HG02884 (cell line): ENCODE data around the gene MUC5B.
"Not testable (repeated sequence)": the region's sequence is repeated elsewhere in the genome, so short reads cannot be mapped to it uniquely, and the experiment has no call there.

Source experiments
- ATAC-seq: cut with Tn5 transposase; IDR thresholded peaks from one replicate; pipeline ENCODE4 v1.9.1; 2021; ENCODE audit warnings: mild to moderate bottlenecking, moderate library complexity; ENCODE audit not compliant: unreplicated experiment

The MUC5B gene

GRCh38 chr11:1261241-1262071 is 38.6 kb downstream of the MUC5B start:
- no peak for ATAC-seq

GRCh38 chr11:1262172-1263006 is 39.5 kb downstream of the MUC5B start:
- no peak for ATAC-seq

GRCh38 chr11:1263010-1263409 is 40.1 kb downstream of the MUC5B start:
- no peak for ATAC-seq

DNA sequence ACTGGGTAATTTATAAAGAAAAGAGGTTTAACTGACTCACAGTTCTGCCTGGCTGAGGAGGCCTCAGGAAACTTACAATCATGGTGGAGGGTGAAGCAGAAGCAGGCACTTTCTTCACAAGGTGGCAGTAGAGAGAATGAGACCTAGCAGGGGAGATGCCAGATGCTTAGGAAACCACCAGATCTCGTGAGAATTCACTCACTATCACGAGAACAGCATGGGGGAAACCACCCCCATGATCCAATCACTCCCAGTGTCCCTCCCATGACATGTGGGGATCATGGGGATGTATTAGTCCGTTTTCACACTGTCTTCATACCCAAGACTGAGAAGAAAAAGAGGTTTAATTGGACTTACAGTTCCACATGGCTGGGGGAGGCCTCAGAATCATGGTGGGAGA is 41.6 kb downstream of the MUC5B start:
- not testable (repeated sequence) for ATAC-seq

GRCh38 chr11:1265480-1265879 is 42.6 kb downstream of the MUC5B start:
- not testable (repeated sequence) for ATAC-seq

GRCh38 chr11:1266976-1267375 is 44.1 kb downstream of the MUC5B start:
- ATAC-seq, result not testable (repeated sequence)

GRCh38 chr11:1267441-1268100 is 44.7 kb downstream of the MUC5B start:
- no peak for ATAC-seq

DNA sequence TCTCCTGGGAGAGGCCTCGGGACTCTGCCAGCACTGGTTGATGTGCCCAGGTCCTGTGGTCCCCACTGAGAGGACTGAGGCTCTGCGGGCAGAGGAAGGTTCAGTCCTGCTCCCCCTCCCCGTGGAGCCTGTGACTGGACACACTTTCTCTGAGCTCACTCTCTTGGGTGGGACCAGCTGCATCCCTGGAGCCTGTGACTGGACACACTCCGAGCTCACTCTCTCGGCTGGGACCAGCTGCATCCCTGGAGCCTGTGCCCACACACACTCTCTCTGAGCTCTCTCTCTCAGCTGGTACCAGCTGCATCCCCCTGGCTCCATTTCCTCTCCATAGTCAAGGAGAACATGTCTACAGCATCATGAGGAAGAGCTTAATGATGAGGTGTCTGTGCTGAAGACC is 47.1 kb downstream of the MUC5B start:
- no peak for ATAC-seq

DNA sequence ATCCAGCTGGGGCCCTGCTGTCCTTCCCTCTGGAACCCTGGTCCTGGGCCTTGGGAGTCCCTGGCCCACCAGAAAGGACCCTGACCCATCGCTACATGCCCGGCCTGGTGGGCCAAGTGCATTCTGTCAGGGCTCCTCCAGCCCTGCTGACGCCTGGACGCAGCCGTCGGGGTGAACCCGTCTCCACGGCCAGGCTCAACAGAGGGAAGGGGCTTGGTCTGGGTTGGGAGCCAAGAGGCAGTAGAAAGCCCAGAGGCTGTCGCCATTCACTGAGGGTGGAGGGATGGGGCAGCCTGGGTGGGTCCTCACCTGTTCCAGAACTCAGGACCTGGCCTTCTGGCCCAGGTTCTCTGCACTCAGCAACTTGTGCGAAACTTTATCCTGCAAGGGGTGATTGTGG is 47.6 kb downstream of the MUC5B start:
- no peak for ATAC-seq

- no peak for ATAC-seq
These were observed 48.1 kb downstream of the MUC5B start for GRCh38 chr11:1271002-1271401.

GRCh38 chr11:1271406-1271805 is 48.5 kb downstream of the MUC5B start:
- no peak for ATAC-seq

GRCh38 chr11:1271927-1272326 is 49.1 kb downstream of the MUC5B start:
- ATAC-seq, result no peak

DNA sequence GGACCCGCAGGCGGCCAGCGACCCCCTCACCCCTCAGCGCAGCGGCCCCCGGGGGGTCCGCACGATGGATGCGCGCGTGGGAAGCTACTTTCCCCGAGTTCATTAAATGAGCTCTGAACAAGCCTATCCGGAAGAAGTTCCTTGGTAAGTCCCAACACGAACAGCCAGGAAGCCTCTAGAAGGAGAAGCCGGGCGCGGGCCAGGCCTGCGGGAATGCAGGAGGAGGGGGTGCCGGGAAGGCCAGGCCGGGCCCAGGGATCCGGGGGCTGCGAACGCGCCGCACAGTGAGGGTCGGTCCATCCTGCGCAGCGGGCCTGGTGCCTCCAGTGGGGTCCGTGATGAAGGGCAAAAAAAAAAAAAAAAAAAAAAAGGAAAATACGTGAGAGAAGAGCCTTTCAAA is 49.7 kb downstream of the MUC5B start:
- no peak for ATAC-seq

DNA sequence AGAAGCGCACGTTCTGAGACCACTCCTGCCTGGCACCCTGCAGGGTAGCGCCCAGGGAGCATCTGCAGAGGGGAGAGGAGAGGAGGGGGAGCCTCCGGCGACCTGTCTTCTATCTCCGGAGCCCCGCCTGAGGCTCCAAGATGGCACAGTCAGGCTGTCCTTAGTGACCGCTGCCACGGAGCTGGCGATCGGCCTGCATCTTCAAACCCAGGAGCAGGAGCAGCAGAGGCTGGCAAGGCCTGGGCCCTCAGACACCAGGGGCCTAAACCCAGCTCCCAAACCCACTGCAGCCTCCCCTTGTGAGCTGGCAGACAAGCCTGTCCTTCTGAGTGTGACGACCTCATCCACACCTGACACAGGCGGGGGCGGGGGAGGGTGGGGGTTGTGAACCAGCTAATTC is 51.6 kb downstream of the MUC5B start:
- ATAC-seq, result no peak

DNA sequence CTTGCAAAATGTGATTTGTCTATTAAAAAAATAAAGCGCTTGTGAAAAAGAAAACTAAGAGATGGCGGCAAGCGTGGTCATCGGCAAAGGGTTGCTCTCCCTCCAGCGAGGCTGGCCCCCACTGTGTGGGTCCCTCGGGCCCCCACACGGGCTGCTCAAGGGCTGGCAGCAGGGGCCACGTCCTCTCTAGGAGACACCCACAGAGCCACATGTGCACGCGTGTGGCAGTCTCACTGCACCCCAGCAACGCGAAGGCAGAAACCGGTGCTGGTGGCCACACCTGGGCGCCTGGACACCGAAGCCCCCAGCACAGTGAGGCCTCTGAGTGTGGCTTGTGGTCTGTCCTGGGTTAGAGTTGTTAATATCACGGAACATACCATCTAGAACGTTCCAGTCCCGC is 52.2 kb downstream of the MUC5B start:
- ATAC-seq, result no peak

GRCh38 chr11:1276041-1276790 is 53.4 kb downstream of the MUC5B start:
- no peak for ATAC-seq

DNA sequence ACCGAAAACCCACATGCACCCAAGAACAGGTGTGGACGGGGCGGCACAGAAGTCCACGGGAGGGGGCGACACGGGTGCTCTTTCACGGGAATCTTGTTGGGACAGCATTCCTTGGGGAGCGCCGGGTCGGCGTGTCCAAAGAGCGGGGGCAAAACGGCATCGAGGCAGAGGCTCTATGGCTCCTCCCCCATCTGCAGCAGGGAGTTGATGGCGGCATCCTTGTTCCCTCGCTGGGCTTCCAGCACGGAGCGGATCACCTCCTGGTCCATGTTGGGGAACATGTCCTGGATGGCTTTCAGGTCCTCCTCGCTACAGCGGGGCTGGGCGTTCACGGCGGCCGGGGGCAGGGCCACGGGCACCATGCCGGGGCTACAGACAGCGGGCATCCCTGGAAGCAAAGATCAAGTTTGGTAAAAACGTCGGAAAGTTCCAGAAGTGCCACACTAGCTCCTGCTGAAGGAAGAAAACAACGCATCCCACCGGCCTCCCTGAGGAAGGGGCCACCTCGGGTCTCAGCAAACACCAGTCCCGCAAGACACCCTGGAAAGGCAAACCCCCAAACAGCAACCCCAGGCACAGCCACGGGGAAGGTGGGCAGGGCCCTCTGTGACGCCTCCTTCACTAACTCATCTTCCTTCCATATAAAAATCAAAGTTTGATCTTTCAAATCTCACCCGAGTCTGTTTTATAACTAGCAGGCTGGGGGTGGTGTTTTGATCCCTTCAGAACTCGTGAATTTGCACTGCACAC is 54.2 kb downstream of the MUC5B start:
- no peak for ATAC-seq

DNA sequence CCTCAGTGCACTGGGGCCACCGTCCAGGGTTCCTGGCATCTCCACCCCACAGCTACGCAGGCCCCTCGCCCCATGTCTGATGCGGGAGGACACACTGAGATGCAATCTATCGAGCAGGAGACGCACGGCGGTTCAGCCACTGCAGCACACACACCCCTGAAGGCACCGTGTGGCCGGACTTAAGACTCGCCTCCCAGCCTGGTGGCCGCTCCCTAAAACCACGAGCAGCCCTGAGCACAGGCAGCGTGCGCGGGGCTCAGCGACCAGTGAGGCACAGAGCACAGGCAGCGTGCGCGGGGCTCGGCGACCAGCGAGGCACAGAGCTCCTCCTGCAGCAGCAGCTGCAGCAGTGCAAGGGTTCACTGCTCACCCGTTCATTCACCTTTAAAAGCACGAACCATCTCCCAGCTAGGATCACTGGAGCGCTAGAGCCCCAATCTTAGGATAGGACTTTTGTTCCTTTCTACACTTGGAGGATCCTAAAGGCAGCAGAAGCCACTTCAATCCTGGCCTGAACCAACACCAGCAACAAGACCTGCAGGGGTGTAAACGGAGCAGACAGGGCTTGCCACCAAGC is 55.2 kb downstream of the MUC5B start:
- no peak for ATAC-seq

DNA sequence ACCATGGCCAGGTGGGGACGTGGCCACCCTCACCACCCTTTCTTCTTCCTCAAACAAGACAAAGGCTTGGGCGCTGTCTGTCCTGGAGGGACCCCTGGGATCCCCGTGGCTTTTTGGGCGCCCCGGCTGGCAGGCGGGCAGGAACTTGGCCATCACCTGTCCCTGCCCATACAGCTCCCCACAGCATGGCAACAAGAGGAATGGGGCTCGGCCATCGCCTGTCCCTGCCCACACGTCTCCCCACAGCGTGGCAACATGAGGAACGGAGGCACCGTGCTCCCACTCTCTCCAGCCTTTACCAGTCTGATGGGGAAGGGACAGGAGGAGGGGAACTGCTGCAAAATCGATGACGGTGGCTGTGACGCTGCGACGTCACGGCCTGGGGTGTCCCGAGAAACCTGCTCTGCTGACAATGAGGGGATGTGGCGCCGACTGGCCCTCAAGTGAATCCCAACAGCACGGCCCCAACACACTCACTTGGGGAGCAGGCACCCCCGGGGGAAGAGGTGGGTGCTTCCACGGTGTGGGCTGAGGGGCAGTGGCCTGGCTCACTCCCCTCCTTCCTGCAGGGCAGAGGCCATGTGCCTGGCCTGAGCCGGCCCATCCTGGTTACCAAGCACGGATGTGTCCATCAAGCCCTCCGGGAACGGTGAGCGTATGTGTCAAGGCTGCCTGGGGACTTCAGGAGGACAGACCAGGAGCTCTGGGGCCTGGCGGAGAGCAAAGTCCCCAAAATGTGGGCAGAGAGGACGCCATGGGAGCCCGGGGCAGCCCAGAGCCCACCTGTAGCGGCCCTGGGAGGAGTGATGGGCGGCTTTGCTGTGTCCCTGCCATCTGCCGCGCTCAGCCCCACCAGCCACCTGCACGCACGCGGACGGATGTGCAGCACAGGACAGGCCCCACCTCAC is 56.2 kb downstream of the MUC5B start:
- ATAC-seq, result no peak
